ENCODE data around the gene EXOC4. TPM values are rescaled to one million over a fixed set of nuclear protein-coding genes. Genes with fewer than 3 reads are reported as not detected.

EXOC4 gene
- total and polyA plus RNA-seq, 2 of the 13 experiments (the other 11 are each of a cell fraction or from before 2014, with no cell fraction given): 22.5 to 39.0 TPM

DNA sequence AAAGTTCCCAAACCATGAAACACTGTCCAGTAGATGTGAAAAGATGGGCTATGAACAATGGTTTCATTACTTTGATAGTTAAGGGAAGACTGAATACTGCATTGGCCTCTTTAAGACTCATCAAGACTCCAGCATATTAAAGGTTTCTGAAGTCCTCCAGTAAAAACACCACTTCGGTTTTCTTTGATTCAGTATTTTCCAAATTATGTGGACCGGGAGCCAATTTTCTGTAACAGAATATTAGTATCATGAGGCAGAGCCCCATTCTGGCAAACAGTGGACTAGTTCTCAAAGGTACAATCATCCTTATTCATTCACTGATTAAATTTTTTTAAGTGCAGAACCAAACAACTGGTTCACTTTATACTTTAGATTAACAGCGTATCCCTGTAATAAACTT, 633.2 kb downstream of the EXOC4 start:
- no peak for FAIRE-seq

More for the DNA sequence above, 633.2 kb downstream of the EXOC4 start:
- no peak overlapping the region for H3K4me3 ChIP-seq (replicated peaks in 1 of 3; ENCODE audit: insufficient read depth in 1 of 3, low read depth in 2 of 3, low read length in 3 of 3)
- no peaks in the 10 kb centered on the region for H3K27me3 ChIP-seq (ENCODE audit: control insufficient read depth in 1 of 2, insufficient read depth in 2 of 2, low read length in 2 of 2)
- no peak for ATAC-seq
- ChIA-PET POLR2A (no interaction called here), CTCF (ENCODE audit: low intra/inter-chr PET ratio, low total read pairs) (no interaction called here)
- 96% methylated on average over 3 of the region's 3 CpGs for WGBS (ENCODE audit: low lambda C conversion rate)
- H3K79me2 ChIP-seq (ENCODE audit: insufficient read depth, low read length): no peaks in the 10 kb centered on the region
- no peak overlapping the region for H3K9ac ChIP-seq (ENCODE audit: insufficient read depth, low read depth, low read length)
- H3K36me3 ChIP-seq (replicated peaks in 1 of 2; ENCODE audit: control insufficient read depth in 1 of 2, insufficient read depth in 2 of 2, low read length in 2 of 2): no peaks in the 10 kb centered on the region
- H3K4me1 ChIP-seq (ENCODE audit: insufficient read depth, low read length): peaks cover 8% of the 10 kb centered on the region
- H3K4me2 ChIP-seq (ENCODE audit: low read depth, low read length): no peak overlapping the region
- no TSS peak for BruUV-seq (replicated peaks)
- DNase-seq (ENCODE audit: low spot score): no peak
- no peak overlapping the region for H3K27ac ChIP-seq (ENCODE audit: extremely low read length, insufficient read depth, low read length)
- H3K9me3 ChIP-seq (ENCODE audit: low read length): no peaks in the 10 kb centered on the region
- TF ChIP-seq HDAC1 (CRISPR knock-in tag; IDR thresholded peaks at IDR 0.05) (no peak), ZNF17 (CRISPR knock-in tag; IDR thresholded peaks at IDR 0.05) (no peak), ZBTB8A (CRISPR knock-in tag; IDR thresholded peaks at IDR 0.05; ENCODE audit: borderline replicate concordance, low read depth) (no peak), XBP1 (CRISPR knock-in tag; IDR thresholded peaks at IDR 0.05) (no peak), ZNF577 (CRISPR knock-in tag; IDR thresholded peaks at IDR 0.05; ENCODE audit: borderline replicate concordance, low read depth) (no peak), ZNF746 (CRISPR knock-in tag; IDR thresholded peaks at IDR 0.05) (no peak), NR2C2 (CRISPR knock-in tag; IDR thresholded peaks at IDR 0.05; ENCODE audit: borderline replicate concordance) (no peak), EP300 (IDR thresholded peaks at IDR 0.05; ENCODE audit: low read depth in 2 of 2, low read length in 2 of 2) (no peak), EP300 (CRISPR knock-in tag; IDR thresholded peaks at IDR 0.05; ENCODE audit: borderline replicate concordance) (no peak), ZNF142 (CRISPR knock-in tag; IDR thresholded peaks at IDR 0.05) (no peak), AGO2 (optimal IDR thresholded peaks at IDR 0.05; ENCODE audit: low read depth, low read length) (no peak)
- in situ Hi-C loops (cut with HindIII; ENCODE audit: extremely low pct_ligation_motif_present, low pct_unique_long_range_greater_than_20kb) (no loop called here), intact Hi-C loops (cut with micrococcal nuclease; ENCODE audit: unreplicated experiment) (no loop called here)
- no peaks in the 10 kb centered on the region for H4K20me1 ChIP-seq (ENCODE audit: insufficient read depth, low read length)
- no peak overlapping the region for H2AFZ ChIP-seq (ENCODE audit: low read length)

All from HepG2 (cell line).